Small intestine (tissue), 16 donors: Measurements from ENCODE around the gene VGLL2. TPM values are rescaled to one million over a fixed set of nuclear protein-coding genes. Genes with fewer than 3 reads are reported as not detected.

Experiments
- DNase-seq, 2 donors: peaks; one replicate each; pipeline versions ENCODE4 v3.0.0 to v3.0.0-alpha.2; 2013
- FAIRE-seq: peaks from 2 replicates; lab custom pipeline; 2012; peaks lifted over from hg19 to GRCh38; lab: Jason Lieb, UNC
- H3K27ac ChIP-seq, 3 donors: one replicate each; pipeline ENCODE4 v1.5.1; 2013; ENCODE audit warnings: low read length in 2 of 3, mild to moderate bottlenecking in 2 of 3, control low read depth in 1 of 3, inconsistent platforms in 1 of 3, low read depth in 1 of 3, moderate library complexity in 1 of 3
- H3K27me3 ChIP-seq, 3 donors: one replicate each; pipeline ENCODE4 v1.6.1; 2013; ENCODE audit warnings: low read length in 3 of 3, inconsistent platforms in 1 of 3; ENCODE audit not compliant: control insufficient read depth in 3 of 3, insufficient read depth in 3 of 3
- H3K36me3 ChIP-seq, 3 donors: one replicate each; pipeline ENCODE4 v1.6.1; 2013; ENCODE audit warnings: low read length in 3 of 3, inconsistent platforms in 1 of 3, low read depth in 1 of 3, mild to moderate bottlenecking in 1 of 3, moderate library complexity in 1 of 3; ENCODE audit not compliant: control insufficient read depth in 3 of 3, insufficient read depth in 2 of 3
- H3K4me1 ChIP-seq, 3 donors: one replicate each; pipeline ENCODE4 v1.6.1; 2013; ENCODE audit warnings: low read length in 2 of 3, inconsistent platforms in 1 of 3, low read depth in 1 of 3, mild to moderate bottlenecking in 1 of 3, moderate library complexity in 1 of 3; ENCODE audit not compliant: control insufficient read depth in 3 of 3, insufficient read depth in 2 of 3
- H3K4me3 ChIP-seq, 3 donors: one replicate each; pipeline ENCODE4 v1.5.1; 2013; ENCODE audit warnings: low read length in 3 of 3, control low read depth in 1 of 3, inconsistent platforms in 1 of 3, low read depth in 1 of 3, mild to moderate bottlenecking in 1 of 3, moderate library complexity in 1 of 3
- H3K9me3 ChIP-seq, 2 donors: one replicate each; pipeline ENCODE4 v1.6.1; 2013; ENCODE audit warnings: low read depth in 1 of 2, low read length in 1 of 2; ENCODE audit not compliant: control insufficient read depth in 2 of 2, insufficient read depth in 1 of 2
- WGBS, 3 donors: extraction: QIAGEN DNeasy Blood & Tissue Kit; methylation state at CpG; one replicate each; pipeline ENCODE4 v1.1.7; 2013; 5-methylcytosine and 5-hydroxymethylcytosine counted together
- long read RNA-seq, 10 donors: transcript quantifications; one replicate each; lab custom pipeline, GENCODE V29; 2026
- polyA plus RNA-seq, 4 donors: library from polyadenylated mRNA; stranded (reverse) in 3 of 4; unstranded in 1 of 4; fragments of 200-250 nt in 3 of 4; fragments of 120-200 nt in 1 of 4; gene quantifications; one replicate each; pipeline versions ENCODE4 v1.2.1 to v1.2.3, GENCODE V29; 2013
- donor health status: healthy with polysubstance abuse.
- donor health status: control.
- donor health status: control.
- donor health status: Bipolar disorder and iron deficiency.
- donor health status: healthy.

Gene VGLL2
- under 1 TPM in 1 of 4 donors, not detected in 3; 0.28 TPM for polyA plus RNA-seq
- long read RNA-seq, donor 1 = 0 reads
- long read RNA-seq, donor 2 = 0 reads
- long read RNA-seq, donor 3 = 0 reads
- long read RNA-seq, donor 4 = 0 reads
- long read RNA-seq, donor 5 = 0 reads
- long read RNA-seq, donor 6 = 0 reads
- long read RNA-seq, donor 7 = 0 reads
- long read RNA-seq, donor 8, partial matches to known transcripts = 0 of 1 reads
- long read RNA-seq, donor 8, other reads (novel, unspliced or antisense) = 0 of 1 reads
- long read RNA-seq, donor 9 = 0 reads
- long read RNA-seq, donor 10 = 0 reads

- Histone ChIP-seq H3K4me3 (peak within 1 kb of the TSS in 2 of 3 donors; percentile 10 to 30), H3K4me1 (peaks cover 0 to 26% (median 0%) of the 10 kb centered on the region in 3 donors), H3K36me3 (no peaks in the 10 kb centered on the region), H3K27ac (no peak within 1 kb of the TSS), H3K27me3 (peaks cover 7 to 86% (median 57%) of the 10 kb centered on the region in 3 donors), H3K9me3 (peaks cover 0 to 4% of the 10 kb centered on the region in 2 donors)
- FAIRE-seq = no peak
- WGBS, 3 donors = 1 to 3% (median 1%) methylated on average over 62 to 63 of the region's 63 CpGs
- peak; percentile 5 to 48 for DNase-seq
Observed at GRCh38 chr6:117265410-117266256, at the start of gene VGLL2. TSS of gene VGLL2 (plus strand) at chr6:117265558. CDS start at chr6:117265764, 206 bp downstream.

GRCh38 chr6:117222861-117223260 lies 42.5 kb upstream of the VGLL2 start:
- Histone ChIP-seq H3K4me3 (no peak overlapping the region), H3K36me3 (no peaks in the 10 kb centered on the region), H3K4me1 (no peaks in the 10 kb centered on the region), H3K27me3 (no peaks in the 10 kb centered on the region), H3K9me3 (no peaks in the 10 kb centered on the region), H3K27ac (no peak overlapping the region)
- WGBS, 3 donors = 87 to 91% (median 89%) methylated on average over 3 of the region's 3 CpGs
- FAIRE-seq (no peak), DNase-seq (no peak)

- DNase-seq = no peak
- 89 to 98% (median 95%) methylated on average over 1 of the region's 1 CpG for WGBS, 3 donors
- no peaks in the 10 kb centered on the region for H3K9me3 ChIP-seq
- H3K4me1 ChIP-seq = no peaks in the 10 kb centered on the region
- H3K27me3 ChIP-seq = no peaks in the 10 kb centered on the region
- H3K36me3 ChIP-seq = no peaks in the 10 kb centered on the region
- no peak for FAIRE-seq
- H3K27ac ChIP-seq = no peak overlapping the region
- no peak overlapping the region for H3K4me3 ChIP-seq
Observed at GRCh38 chr6:117226778-117227177, 38.6 kb upstream of the VGLL2 start.

- Histone ChIP-seq H3K27ac (no peak overlapping the region), H3K36me3 (no peaks in the 10 kb centered on the region), H3K9me3 (no peaks in the 10 kb centered on the region), H3K4me3 (no peak overlapping the region), H3K27me3 (no peaks in the 10 kb centered on the region), H3K4me1 (no peaks in the 10 kb centered on the region)
- DNase-seq (no peak), FAIRE-seq (no peak)
- WGBS, 3 donors = 65 to 68% (median 67%) methylated on average over 3 of the region's 3 CpGs
Observed at GRCh38 chr6:117227245-117227962, 38.0 kb upstream of the VGLL2 start.

- H3K4me3 ChIP-seq = no peak overlapping the region
- H3K27ac ChIP-seq = no peak overlapping the region
- DNase-seq (no peak), FAIRE-seq (no peak)
- 49 to 61% (median 61%) methylated on average over 1 of the region's 1 CpG for WGBS, 3 donors
- H3K36me3 ChIP-seq = no peaks in the 10 kb centered on the region
- no peaks in the 10 kb centered on the region for H3K4me1 ChIP-seq
- H3K9me3 ChIP-seq = no peaks in the 10 kb centered on the region
- H3K27me3 ChIP-seq = no peaks in the 10 kb centered on the region
Observed at GRCh38 chr6:117228202-117228601, 37.2 kb upstream of the VGLL2 start.

GRCh38 chr6:117229870-117230269 lies 35.5 kb upstream of the VGLL2 start:
- Histone ChIP-seq H3K27ac (no peak overlapping the region), H3K27me3 (no peaks in the 10 kb centered on the region), H3K4me3 (no peak overlapping the region), H3K36me3 (no peaks in the 10 kb centered on the region), H3K9me3 (no peaks in the 10 kb centered on the region), H3K4me1 (no peaks in the 10 kb centered on the region)
- 70 to 81% (median 71%) methylated on average over 1 of the region's 1 CpG for WGBS, 3 donors
- FAIRE-seq (no peak), DNase-seq (no peak)

GRCh38 chr6:117231466-117231865 lies 33.9 kb upstream of the VGLL2 start:
- FAIRE-seq (no peak), DNase-seq (no peak)
- no peaks in the 10 kb centered on the region for H3K36me3 ChIP-seq
- H3K4me3 ChIP-seq = no peak overlapping the region
- H3K4me1 ChIP-seq = no peaks in the 10 kb centered on the region
- no peaks in the 10 kb centered on the region for H3K27me3 ChIP-seq
- H3K27ac ChIP-seq = no peak overlapping the region
- no peaks in the 10 kb centered on the region for H3K9me3 ChIP-seq
- 39 to 79% (median 57%) methylated on average over 1 to 2 of the region's 2 CpGs for WGBS, 3 donors

- Histone ChIP-seq H3K4me1 (no peaks in the 10 kb centered on the region), H3K9me3 (no peaks in the 10 kb centered on the region), H3K27me3 (no peaks in the 10 kb centered on the region), H3K36me3 (no peaks in the 10 kb centered on the region), H3K27ac (no peak overlapping the region), H3K4me3 (no peak overlapping the region)
- FAIRE-seq (no peak), DNase-seq (no peak)
- WGBS, 3 donors = 61 to 74% (median 63%) methylated on average over 4 of the region's 4 CpGs
Observed at GRCh38 chr6:117232196-117232595, 33.2 kb upstream of the VGLL2 start.
